ENCODE data around the gene MED13.
A peak's percentile ranks its signal among the peaks of the same experiment; 100 is the strongest.
"Not testable (repeated sequence)": the region's sequence is repeated elsewhere in the genome, so short reads cannot be mapped to it uniquely, and the experiment has no call there.

The MED13 gene

DNA sequence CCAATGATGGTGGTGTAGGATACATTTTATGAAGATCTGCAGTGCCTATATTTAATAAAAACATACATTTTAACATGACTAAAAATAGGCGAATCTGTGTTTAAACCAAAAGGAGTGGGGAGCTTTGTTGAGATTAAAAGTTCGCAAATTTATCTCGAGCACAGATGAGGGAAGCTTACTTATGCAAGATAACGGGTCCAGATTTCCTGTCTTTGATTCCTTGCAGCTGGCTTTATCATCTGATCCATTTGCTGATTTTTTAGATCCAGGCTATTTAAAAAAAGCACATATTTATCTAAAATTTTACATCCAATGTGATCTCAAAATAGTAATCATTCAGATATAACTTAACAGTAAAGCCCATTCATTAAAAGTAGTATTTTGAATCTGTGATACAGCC, 80.3 kb downstream of the MED13 start:
- DNase-seq: no peak

DNA sequence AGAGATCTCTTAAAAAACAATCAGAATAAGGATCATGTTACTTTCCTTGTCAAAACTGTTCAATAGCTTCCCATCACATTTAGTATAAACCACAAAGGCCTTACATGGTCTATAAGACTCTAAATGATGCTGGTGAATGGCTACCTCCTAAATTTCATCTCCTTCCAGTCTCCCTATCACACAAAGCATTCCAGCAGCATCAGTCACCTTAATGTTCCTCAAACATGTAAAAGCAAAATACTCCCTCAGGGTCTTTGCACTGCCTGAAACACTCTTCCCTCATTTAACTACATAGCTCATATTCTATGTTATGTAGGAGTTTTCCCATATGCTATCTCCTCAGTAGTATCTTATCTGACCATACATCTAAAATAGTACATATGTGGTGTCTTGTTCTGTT, 83.8 kb downstream of the MED13 start:
- no peak for DNase-seq

DNA sequence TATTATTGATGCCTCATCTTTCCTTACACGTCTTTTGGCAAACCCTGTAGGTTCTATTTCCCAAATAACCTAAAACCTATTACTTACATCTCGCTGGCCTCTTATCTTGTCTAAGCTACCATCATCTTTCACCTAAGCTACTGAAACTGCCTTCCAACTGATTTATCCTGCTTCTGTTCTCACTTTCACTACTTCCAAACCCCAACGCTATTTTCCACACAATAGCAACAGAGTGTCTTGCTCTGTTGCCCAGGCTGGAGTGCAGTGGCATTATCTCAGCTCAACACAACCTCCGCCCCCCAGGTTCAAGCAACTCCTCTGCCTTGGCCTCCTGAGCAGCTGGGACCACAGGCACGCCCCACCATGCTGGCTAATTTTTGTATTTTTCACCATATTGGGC, 84.5 kb downstream of the MED13 start:
- no peak for DNase-seq

DNA sequence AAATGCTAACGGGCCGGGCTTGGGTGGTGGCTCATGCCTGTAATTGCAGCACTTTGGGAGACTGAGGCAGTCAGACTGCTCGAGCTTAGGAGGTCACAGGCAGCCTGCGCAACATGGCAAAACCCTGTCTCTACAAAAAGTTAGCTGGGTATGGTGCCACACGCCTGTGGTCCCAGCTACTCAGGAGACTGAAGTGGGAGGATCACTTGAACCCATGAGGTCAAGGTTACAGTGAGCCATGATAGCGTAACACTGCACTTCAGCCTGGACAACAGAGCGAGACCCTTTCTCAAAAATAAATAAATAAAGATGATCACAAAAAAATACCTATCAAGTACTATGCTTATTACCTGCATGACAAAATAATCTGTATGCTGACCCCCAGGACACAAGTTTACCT, 91.0 kb downstream of the MED13 start:
- no peak for DNase-seq

DNA sequence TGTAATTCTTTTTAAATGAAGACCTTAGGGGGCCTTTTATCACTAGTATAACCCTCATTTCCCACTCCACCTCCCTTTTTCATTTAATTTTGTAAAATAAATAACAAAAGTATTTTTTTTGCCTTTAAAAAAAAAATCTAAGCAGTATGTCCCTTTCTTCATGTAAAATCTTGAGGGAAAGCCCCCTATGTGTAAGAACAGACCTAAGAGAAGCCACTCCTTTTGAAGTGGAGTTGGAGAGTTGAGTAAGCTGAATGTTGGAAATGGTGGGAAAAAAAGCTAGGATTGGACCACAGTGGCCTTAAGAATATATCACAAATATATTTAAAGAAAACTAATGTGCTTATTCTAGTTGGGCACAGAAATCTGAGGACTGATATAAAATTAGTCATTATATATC, 92.8 kb downstream of the MED13 start:
- no peak for DNase-seq

DNA sequence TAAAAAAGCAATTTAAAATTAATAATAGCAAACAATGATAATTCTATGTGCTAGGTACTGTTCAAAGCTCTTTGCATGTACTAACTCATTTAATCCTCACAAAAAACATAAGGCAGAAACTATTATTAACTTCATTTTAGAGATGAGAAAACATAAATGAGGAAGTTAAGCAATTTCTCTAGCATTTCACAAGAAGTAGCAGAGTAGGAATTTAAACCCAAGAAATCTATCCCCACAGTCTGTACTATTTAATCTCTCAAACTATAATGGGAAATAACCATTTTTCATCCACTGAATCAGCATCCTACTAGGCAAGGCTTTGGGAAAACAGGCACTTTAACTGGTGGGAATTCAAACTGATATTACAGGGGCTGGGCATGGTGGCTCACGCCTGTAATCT, 95.0 kb downstream of the MED13 start:
- no peak for DNase-seq

DNA sequence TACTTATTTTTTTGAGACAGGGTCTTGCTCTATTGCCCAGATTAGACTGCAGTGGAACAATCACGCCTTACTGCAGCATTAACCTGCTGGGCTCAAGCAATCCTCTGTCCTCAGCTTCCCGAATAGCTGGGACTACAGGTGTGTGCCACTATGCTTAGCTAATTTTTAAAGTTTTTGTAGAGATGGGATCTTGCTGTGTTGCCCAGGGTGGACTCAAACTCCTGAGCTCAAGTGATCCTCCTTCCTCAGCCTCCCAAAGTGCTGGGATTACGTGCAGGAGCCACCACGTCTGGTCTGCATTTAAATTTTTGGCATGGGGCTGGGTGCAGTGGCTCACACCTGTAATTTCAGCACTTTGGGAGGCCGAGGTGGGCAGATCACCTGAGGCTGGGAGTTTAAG, 96.3 kb downstream of the MED13 start:
- DNase-seq: no peak

DNA sequence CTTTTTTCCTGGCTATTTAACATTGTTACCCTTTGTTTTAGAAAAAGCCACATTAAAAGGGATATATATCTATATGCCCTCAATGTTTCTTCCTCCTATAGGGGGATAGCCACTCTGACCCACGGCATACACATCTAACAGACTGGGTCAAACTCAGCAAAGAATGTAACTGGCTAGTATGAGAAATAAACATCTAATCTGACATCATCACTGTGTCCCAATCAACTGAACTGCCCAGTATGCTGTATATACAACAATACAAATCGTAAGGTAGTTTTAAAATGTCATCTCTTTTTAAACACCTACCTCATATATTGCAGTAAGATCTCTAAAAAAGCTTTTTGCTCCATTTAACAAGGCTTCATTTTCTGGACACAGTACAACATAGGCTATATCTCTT, 97.3 kb downstream of the MED13 start:
- DNase-seq: no peak

DNA sequence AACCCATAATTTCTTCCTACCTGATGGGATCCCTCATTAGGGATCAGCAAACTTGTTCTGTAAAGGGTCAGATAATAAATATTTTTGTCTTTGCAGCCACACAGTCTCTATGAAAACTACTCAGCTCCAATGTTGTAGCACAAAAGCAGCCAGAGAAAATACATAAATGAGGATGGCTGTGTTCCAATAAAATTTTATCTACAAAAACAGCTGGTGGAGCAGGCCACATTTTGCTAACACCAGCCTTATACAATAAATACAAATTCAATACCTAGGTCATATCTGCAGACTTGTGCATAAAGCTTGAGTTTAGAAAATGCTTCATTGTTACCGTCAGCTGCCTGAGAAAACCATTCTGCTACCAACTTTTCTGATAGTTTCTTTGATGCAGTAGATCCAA, 98.9 kb downstream of the MED13 start:
- peak; percentile 83 for DNase-seq

DNA sequence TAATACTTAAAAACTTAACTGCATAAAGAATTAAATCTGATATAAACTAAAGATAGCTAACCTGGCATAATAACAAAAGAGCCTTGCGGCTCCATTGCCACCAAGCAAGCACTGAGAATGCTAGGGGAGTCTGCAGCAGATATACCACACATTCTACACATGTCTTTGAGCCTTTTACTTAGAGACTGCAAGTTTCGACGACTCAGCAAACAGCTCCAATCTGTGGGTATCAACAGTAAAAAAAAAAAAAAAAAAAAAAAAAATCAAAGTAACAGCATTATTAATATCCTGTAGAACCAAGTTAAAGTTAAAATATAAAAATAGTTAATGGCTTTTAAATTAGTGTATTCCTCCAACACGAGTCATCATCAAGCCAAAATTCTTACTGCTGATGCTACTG, 109.5 kb downstream of the MED13 start:
- no peak for DNase-seq

DNA sequence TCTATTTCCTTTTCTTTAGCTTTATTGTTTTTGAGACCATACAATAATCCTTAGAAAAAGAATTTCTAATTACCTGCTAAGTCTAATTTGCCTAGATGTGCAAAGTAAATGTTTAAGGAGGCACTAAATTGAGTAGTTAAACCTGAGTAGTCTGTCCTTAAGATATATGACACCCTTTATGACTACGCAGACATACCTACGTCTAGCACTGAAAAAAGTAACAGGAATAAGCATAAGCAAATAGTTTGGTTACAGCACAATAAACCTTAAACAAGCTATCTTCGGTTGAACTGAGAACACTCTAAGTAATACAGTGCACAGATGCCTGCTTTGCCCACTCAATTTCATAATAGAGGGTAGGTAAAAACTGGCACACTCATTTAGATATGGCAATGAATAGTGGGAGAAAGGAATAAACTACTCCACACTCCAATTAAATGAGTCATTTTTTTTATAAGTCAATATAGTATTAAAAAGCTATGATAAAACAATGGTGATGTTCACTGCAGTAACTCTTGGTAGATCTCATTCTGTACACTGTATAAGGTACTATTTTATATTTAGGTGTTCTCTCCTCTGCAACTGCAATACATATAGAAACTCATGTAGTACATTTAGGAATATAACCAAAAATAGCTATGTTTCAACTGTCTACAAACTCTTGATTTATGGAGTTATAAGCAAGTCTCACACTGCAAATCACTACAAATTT, 117.6 kb downstream of the MED13 start:
- no peak for DNase-seq

DNA sequence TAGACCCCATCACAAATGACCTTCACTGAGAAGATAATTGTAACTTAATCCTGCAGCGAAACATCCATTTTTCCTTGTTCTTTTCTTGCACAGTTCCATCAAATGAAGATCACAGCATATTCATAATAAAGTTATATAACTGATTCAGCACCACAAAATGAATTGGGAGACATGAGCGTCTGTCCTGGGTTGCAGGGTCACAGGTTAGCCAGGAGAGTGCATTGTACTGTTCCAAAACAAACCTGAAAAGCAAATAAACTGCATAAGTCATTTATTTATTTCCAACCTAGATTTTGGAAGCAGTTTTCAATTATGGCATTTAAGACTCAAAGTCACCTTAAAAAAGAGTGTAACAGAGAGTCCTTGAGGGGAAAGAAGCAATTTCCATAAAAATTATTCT, 118.7 kb downstream of the MED13 start:
- DNase-seq: no peak

DNA sequence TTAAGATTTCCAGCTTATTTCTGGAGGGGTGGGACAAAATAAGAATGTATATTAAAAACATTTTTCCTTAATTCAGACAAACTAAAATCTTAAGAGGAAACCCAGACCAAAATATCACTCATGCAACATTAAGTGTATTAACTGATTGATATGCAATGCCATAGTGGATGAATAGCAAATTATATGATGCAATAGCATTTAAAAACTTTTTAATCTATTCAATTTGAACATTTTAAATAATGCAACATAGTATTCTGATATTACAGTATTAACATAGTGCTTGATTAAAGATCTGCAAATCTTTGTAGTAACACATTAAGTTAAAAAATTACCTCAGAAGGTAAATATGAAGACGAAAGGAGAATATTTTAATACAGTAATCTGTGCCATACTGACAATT, 122.0 kb downstream of the MED13 start:
- DNase-seq: no peak

DNA sequence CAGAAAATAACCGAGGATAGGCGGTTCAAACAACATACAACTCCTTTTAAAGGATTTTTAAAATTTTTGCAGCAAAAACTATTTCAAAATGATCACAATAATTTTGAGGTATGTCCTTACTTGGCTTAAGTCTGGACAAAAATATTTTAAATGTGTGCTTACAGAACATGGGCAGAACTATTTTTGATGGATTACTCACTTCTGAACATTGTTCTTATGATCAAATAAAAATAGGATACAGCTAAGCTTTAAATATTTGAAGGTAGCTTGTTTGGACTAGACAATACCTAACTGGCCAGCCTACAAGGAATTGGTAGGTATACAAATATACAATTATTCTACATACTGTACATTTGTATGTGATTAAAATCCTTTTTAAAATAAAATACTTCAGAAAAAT, 123.0 kb downstream of the MED13 start:
- DNase-seq: no peak

DNA sequence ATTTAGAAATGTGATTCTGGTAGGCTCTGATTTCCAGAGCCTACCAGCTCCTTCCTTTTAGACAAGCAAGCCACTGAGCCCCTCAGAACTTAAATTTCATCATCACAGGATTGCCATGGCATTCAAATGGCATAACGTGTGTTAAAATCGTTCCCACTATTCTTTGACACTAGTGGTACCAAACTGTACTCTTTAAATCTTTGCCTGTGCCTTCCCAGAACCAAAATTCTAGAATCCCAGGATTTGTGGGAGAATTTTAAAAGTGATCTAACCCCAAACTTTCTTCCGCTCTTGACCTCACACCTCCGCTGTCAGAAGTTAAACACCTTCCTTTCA, 137.0 kb downstream of the MED13 start:
- no peak for DNase-seq

DNA sequence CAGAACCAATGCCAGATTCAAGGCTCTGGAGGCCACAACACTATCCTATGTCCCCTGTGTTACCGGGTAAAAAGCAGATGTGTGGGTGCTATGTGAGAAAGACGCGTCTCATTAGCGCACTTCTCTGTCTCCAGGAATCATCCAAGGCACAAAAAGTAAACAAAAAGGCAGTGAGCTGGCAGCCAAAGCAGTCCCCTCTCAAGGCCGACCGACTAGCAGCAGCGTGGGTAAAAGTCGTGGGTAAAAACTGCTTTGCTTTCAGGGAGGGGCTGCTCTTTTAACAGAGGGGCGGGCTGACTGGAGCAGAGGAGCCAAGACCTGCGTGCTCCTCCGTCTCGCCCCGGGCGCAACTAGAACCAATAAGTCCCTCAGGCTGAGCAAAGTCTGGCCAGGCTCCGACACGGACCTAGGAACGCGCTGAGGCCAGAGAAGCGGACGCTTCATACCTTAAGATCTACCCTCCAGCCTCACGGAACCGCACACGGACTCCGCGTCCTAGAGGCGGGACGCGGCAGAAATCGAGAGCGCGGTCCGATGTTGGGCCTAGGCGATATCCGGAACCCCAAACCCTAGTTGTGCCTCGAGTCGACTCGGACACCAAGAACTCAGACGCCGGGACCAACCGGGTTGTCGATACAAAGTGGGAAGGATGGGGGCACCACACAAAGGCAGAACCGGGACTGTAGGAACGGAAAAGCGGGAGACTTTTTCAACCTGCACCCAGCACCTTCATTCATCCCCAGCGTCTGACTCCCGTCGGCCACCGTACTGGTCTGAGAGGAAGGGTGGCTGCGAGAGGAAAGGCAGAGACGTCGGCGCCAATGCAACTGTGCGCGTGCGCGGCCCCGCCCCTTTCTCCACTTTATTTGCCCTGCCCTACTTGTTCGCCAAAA, 137.6 kb downstream of the MED13 start, which contains the start of gene INTS2:
INTS2 (minus strand) TSS at position 775 of the 893 bp plus-strand sequence. CDS start 1,338 bp downstream, outside the sequence.
- peak; percentile 83 for DNase-seq

DNA sequence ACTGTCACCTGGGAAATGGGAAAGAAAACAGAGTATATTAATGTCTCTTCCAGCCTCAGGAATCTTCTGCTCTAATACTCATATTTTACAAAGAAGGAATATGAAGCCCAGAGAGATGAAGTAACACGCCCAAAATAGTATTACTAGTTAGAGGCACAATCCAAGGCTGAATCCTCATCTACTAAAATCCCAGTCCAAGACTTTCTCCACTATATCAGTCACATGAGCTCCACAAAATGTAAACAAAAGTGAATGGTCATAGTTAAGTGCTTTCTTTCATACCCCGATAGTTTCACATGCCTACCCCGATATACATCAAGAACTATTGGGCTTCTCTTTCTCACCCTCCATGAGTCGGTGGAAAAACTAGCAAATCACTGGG, 138.3 kb downstream of the MED13 start:
- no peak for DNase-seq

DNA sequence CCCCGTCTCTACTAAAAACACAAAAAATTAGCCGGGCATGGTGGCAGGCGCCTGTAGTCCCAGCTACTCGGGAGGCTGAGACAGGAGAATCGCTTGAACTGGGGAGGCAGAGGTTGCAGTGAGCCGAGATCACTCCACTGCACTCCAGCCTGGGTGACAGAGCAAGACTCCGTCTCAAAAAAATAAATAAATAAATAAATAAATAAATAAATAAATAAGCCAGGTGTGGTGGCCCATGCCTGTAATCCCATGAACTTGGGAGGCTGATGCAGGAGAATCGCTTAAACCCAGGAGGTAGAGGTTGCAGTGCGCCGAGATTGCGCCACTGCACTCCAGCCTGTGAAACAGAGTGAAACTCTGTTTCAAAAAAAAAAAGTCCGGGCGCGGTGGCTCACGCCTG, 149.9 kb downstream of the MED13 start:
- not testable (repeated sequence) for DNase-seq

DNA sequence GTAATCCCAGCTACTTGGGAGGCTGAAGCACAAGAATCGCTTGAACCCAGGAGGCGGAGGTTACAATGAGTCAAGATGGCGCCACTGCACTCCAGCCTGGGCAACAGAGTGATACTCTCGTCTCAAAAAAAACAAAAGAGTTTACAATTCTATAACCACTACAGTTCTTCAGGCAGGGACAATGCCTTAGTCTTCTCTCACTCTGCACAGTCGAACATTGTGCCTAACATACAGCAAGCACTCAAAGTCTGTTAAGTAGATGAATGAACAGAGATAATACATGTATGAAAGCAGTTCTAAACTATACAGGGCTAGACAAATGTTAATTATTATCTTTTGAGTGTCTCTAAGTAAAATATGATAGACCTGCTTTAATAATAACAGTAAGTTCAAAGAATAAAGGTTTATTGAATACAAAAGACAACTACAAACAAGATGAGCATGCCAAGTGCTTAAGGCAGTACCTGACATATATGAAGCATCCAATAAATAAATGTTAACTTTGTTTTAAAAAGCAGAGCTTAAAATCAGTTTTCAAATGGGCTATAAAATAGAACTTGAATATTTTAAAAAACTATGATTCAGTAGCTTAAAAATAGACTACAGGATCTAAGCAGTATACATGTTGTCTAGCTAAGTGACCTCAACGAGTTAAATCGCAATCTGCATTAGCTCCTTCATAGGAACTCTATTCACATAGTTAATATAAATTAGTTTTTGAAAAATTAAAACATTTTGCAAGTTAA, 156.6 kb downstream of the MED13 start:
- DNase-seq: no peak

DNA sequence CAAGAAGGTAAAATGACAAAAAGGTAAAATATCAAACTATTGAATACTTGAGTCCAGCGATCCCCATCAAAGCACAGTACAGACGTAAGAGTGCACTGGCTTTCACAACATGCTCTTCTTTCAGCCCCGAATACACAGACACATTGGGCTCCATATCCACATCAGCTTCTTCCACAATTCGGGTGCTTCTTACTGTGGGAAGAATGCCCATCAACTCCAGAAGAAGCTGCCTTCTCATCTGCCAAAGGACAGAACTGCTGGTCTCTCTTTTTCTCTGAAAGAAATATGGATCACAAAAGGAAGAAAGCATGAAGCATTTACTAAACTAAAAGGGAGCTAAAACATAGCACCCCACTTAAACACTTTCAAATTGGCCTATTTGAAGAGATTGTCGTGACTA, 157.7 kb downstream of the MED13 start:
- DNase-seq: no peak

DNA sequence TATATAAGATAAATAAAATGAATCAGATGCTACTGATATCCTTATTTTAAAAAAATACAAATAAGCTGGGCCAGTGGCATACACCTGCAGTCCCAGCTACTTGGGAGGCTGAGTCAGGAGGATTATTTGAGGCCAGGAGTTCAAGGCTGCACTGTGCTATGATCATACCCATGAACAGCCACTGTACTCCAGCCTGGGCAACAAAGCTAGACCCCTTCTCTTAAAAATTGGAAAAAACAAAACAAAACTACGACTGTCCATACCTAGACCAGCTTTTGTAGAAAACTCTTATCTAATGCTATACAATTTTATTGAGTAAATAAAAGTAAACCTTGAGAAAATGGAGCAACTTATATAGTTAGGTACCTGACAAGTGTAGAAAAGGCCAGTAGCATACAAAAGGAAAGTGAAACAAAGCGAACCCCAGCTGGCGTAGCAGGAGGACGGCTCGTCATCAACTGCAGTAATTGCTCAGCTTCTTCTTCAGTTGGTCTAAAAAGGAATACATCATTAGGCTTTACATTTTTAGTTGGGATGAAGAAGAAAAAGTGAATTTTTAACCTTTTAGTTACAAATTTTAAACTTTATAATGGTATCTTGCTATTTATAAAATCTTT, 160.9 kb downstream of the MED13 start:
- no peak for DNase-seq

DNA sequence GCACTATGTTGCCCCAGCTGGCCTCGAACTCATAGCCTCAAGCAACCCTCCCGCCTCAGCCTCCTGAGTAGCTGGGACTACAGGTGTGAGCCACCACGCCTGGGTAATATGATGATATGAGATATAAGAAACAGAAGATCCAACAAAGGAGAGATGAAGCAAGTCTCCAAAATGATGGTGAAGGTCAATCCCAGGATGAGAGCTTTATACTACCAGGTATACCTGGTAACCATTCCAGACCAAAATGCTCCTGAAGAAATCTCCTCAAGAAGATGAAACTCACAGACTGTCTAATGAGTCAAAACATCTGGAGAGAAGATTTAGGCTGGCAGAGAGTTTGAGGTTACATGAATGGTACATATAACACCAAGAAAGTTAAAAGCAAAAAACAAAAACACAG, 161.8 kb downstream of the MED13 start:
- DNase-seq: no peak

DNA sequence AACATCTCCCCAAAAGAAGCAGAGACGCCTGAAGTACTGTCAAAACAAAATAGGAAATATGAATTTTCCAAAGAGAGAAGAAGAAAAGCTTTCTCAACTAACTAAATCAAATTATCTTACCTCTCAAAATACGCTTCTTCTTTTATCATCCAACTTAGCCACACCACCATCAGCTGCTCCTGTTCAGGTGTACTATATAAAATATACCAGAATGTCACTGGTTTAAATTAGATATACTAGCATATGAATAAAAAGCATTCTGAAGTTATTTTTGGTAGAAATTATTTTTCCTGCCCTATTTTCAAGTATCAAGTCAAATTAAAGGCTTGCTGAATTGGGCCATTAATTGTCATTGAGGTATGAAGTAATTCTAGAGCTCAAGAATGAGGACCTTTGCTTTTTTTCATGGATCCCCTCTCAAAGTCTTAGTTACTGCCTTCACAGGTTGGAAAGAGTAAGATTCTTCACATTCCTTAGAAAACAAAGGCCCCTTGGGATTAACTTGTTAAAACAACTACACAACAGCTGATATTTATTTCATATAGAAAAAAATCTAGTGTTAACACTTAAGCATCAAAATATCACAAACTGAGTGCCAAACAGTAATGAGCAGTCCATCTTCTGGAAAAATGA, 167.4 kb downstream of the MED13 start:
- no peak for DNase-seq

Measured in NCI-H1105 treated with DMSO at 0.1 percent for 48 hours (cell line).